Measurements from ENCODE around the gene ARL5C.

DNA sequence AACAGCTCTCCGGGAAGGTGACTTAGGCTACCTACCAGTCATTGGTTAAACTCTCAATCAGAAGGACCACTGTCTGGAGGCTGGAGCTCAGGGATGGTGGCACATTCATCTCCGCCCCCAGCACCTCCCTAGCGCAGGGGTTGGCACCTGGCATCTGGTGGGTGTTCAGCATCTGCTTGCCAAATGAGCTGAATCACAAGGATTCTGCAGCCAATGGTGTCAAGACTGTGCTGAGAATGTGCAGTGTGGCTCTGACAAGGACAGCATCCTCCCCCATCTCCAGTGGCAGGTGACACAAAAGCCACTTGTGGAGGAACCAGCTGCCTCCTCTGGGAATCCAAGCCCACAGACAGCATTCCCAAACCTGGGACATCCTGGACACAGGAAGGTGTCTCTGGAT is 49.7 kb downstream of the ARL5C start:
- TF ChIP-seq, protein P1, sequence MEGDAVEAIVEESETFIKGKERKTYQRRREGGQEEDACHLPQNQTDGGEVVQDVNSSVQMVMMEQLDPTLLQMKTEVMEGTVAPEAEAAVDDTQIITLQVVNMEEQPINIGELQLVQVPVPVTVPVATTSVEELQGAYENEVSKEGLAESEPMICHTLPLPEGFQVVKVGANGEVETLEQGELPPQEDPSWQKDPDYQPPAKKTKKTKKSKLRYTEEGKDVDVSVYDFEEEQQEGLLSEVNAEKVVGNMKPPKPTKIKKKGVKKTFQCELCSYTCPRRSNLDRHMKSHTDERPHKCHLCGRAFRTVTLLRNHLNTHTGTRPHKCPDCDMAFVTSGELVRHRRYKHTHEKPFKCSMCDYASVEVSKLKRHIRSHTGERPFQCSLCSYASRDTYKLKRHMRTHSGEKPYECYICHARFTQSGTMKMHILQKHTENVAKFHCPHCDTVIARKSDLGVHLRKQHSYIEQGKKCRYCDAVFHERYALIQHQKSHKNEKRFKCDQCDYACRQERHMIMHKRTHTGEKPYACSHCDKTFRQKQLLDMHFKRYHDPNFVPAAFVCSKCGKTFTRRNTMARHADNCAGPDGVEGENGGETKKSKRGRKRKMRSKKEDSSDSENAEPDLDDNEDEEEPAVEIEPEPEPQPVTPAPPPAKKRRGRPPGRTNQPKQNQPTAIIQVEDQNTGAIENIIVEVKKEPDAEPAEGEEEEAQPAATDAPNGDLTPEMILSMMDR (IDR thresholded peaks at IDR 0.05; ENCODE audit: insufficient read depth, low read length, poor library complexity, severe bottlenecking) = no peak
- no peak for TF ChIP-seq EZH2phosphoT487 (conservative IDR thresholded peaks at IDR 0.05; ENCODE audit: low read length)

Data from SU-DHL-6 (cell line).